MCF 10A (cell line): ENCODE results near the gene IL12RB2. TPM values are rescaled to one million over a fixed set of nuclear protein-coding genes. Genes with fewer than 3 reads are reported as not detected.

ENCODE experiments used
- BruUV-seq: library from RNA; stranded (reverse); fragments of 400-500 nt; replicated peaks from 2 replicates; lab custom pipeline; 2021; lab: Mats Ljungman, UMichigan
- CTCF ChIA-PET: fragments of 300-600 bp; sonication (Branson Sonifier 250); formaldehyde crosslinking; extraction: SDS; loops from one replicate; lab custom pipeline; 2021; ENCODE audit warnings: antibody characterized with exemption, inconsistent platforms; lab: Yijun Ruan, JAX
- POLR2A ChIA-PET: fragments of 300-600, 350-650 bp; sonication (Branson Sonifier 250); formaldehyde crosslinking; extraction: SDS; loops from one replicate; lab custom pipeline; 2020; ENCODE audit warnings: antibody characterized with exemption, inconsistent platforms; lab: Yijun Ruan, JAX
- DNase-seq: peaks from one replicate; pipeline ENCODE4 v3.0.0-alpha.2; 2018; ENCODE audit not compliant: unreplicated experiment
- H3K27ac Mint-ChIP-seq: one replicate; pipeline ENCODE4 v1.8.0; 2022; ENCODE audit warnings: mild to moderate bottlenecking, low read depth, mixed read lengths; ENCODE audit not compliant: unreplicated experiment
- H3K27me3 Mint-ChIP-seq: one replicate; pipeline ENCODE4 v1.8.0; 2022; ENCODE audit warnings: mixed read lengths; ENCODE audit not compliant: insufficient read depth, unreplicated experiment
- H3K36me3 Mint-ChIP-seq: one replicate; pipeline ENCODE4 v1.8.0; 2022; ENCODE audit warnings: mild to moderate bottlenecking, moderate library complexity, mixed read lengths; ENCODE audit not compliant: insufficient read depth, unreplicated experiment
- H3K4me1 Mint-ChIP-seq: one replicate; pipeline ENCODE4 v1.8.0; 2022; ENCODE audit warnings: mixed read lengths; ENCODE audit not compliant: insufficient read depth, unreplicated experiment
- H3K4me3 Mint-ChIP-seq: one replicate; pipeline ENCODE4 v1.8.0; 2022; ENCODE audit warnings: mild to moderate bottlenecking, moderate library complexity, mixed read lengths; ENCODE audit not compliant: unreplicated experiment
- H3K9me3 Mint-ChIP-seq: one replicate; pipeline ENCODE4 v1.8.0; 2022; ENCODE audit warnings: mixed read lengths; ENCODE audit not compliant: unreplicated experiment
- intact Hi-C: fragments of 100-400 bp; cut with micrococcal nuclease; formaldehyde crosslinking; loops from 2 replicates; pipeline ENCODE4 v1.14.1; 2022
- total RNA-seq: library from RNA; stranded (reverse); gene quantifications from 2 replicates; pipeline ENCODE4 v1.2.3, GENCODE V29; 2022
- TF ChIP-seq, protein P1 (sequence below): fragments of 200-600 bp; IDR thresholded peaks from one replicate; pipeline ENCODE4 v1.8.0; 2022; ENCODE audit warnings: antibody characterized with exemption, mild to moderate bottlenecking; ENCODE audit not compliant: unreplicated experiment

The IL12RB2 gene
- total RNA-seq, 1 experiment from 2014 or later: not detected

DNA sequence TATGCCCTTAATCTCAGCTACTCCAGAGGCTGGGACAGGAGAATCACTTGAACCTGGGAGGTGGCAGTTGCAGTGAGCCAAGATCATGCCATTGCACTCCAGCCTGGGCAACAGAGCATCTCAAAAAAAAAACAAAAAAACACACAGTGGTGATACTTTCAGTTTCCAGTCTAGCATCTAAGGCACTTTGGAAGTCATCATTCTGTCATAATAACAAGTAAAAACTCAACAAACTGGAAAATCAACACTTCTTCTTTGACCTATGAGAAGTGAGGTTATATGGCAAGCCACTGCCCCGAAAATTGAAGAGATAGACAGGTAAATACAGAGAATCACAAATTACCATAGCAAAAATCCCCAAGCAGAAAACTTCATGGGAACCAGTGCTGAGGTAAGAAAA is 51.9 kb downstream of the IL12RB2 start:
- TF ChIP-seq, protein P1, sequence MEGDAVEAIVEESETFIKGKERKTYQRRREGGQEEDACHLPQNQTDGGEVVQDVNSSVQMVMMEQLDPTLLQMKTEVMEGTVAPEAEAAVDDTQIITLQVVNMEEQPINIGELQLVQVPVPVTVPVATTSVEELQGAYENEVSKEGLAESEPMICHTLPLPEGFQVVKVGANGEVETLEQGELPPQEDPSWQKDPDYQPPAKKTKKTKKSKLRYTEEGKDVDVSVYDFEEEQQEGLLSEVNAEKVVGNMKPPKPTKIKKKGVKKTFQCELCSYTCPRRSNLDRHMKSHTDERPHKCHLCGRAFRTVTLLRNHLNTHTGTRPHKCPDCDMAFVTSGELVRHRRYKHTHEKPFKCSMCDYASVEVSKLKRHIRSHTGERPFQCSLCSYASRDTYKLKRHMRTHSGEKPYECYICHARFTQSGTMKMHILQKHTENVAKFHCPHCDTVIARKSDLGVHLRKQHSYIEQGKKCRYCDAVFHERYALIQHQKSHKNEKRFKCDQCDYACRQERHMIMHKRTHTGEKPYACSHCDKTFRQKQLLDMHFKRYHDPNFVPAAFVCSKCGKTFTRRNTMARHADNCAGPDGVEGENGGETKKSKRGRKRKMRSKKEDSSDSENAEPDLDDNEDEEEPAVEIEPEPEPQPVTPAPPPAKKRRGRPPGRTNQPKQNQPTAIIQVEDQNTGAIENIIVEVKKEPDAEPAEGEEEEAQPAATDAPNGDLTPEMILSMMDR: no peak
- H3K27me3 Mint-ChIP-seq: no peaks in the 10 kb centered on the region
- CTCF ChIA-PET: interaction anchor here (1.4 to 2.2 kb wide), 2 partner anchors 8 to 141 kb away, joined by 5 to 6 read pairs; no protein-coding TSS in a partner anchor
- POLR2A ChIA-PET: no interaction called here
- no peak for DNase-seq
- BruUV-seq: no TSS peak
- H3K36me3 Mint-ChIP-seq: peaks cover 5% of the 10 kb centered on the region
- H3K4me3 Mint-ChIP-seq: no peak overlapping the region
- intact Hi-C loops: no loop called here
- peaks cover 16% of the 10 kb centered on the region for H3K4me1 Mint-ChIP-seq
- no peaks in the 10 kb centered on the region for H3K9me3 Mint-ChIP-seq
- no peak overlapping the region for H3K27ac Mint-ChIP-seq

DNA sequence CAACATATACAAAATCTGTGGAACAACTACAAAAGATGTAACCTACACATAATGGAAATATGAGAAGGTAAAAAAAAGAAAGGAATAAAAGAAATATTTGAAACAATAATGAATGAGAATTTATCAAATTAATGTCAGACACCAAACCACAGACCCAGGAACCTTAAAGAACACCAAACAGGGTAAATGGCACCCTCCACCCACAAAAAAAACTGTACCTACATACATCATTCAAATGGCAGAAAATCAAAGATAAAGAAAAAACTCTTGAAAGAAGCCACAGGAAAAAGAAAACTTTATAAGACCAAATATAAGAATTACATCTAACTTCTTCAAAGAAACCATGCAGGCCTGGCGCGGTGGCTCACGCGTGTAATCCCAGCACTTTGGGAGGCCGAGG is 54.0 kb downstream of the IL12RB2 start:
- intact Hi-C loops: no loop called here
- Mint-ChIP-seq H3K4me3 (no peak overlapping the region), H3K36me3 (peaks cover 1% of the 10 kb centered on the region), H3K9me3 (no peaks in the 10 kb centered on the region), H3K27ac (no peak overlapping the region), H3K27me3 (no peaks in the 10 kb centered on the region), H3K4me1 (peaks cover 2% of the 10 kb centered on the region)
- no peak for DNase-seq
- BruUV-seq: no TSS peak
- POLR2A ChIA-PET: interaction anchor here (0.7 to 1.3 kb wide), 2 partner anchors 10 to 68 kb away, joined by 3 to 4 read pairs; partner anchors contain the start of gene SERBP1
- CTCF ChIA-PET: no interaction called here
- TF ChIP-seq, protein P1: no peak

GRCh38 chr1:67367370-67368045 is 59.8 kb downstream of the IL12RB2 start:
- ChIA-PET POLR2A (interaction anchor here (0.9 to 2.4 kb wide), 3 partner anchors 10 to 63 kb away, joined by 3 to 12 read pairs (median 4); partner anchors contain the start of gene SERBP1), CTCF (interaction anchor here (0.6 to 1.7 kb wide), 7 partner anchors 8 to 337 kb away, joined by 3 to 6 read pairs (median 4); no protein-coding TSS in a partner anchor)
- no peak overlapping the region for H3K27ac Mint-ChIP-seq

GRCh38 chr1:67368046-67368514 is 60.4 kb downstream of the IL12RB2 start:
- Mint-ChIP-seq H3K36me3 (no peaks in the 10 kb centered on the region), H3K27me3 (no peaks in the 10 kb centered on the region), H3K4me1 (peaks cover 16% of the 10 kb centered on the region), H3K4me3 (no peak overlapping the region), H3K27ac (no peak overlapping the region), H3K9me3 (no peaks in the 10 kb centered on the region)
- DNase-seq: no peak
- BruUV-seq: no TSS peak
- TF ChIP-seq, protein P1: no peak
- CTCF ChIA-PET: interaction anchor here (0.7 to 1.7 kb wide), 4 partner anchors 9 to 155 kb away, joined by 3 to 6 read pairs (median 5); no protein-coding TSS in a partner anchor
- POLR2A ChIA-PET: interaction anchor here (0.9 to 2.6 kb wide), 3 partner anchors 9 to 62 kb away, joined by 3 to 12 read pairs (median 6); partner anchors contain the start of gene SERBP1
- intact Hi-C loops: no loop called here

More at GRCh38 chr1:67367370-67368045, 59.8 kb downstream of the IL12RB2 start:
- DNase-seq: peak; percentile 64
- no TSS peak for BruUV-seq
- intact Hi-C loops: no loop called here
- Mint-ChIP-seq H3K27me3 (no peaks in the 10 kb centered on the region), H3K4me1 (peaks cover 16% of the 10 kb centered on the region), H3K36me3 (no peaks in the 10 kb centered on the region), H3K9me3 (no peaks in the 10 kb centered on the region), H3K4me3 (no peak overlapping the region)
- TF ChIP-seq, protein P1: no peak
